Neural progenitor cell (in vitro differentiated cells): ENCODE measurements around the gene KLHL13. TPM values are rescaled to one million over a fixed set of nuclear protein-coding genes. Genes with fewer than 3 reads are reported as not detected.

Experiments used
- DNase-seq: peaks from one replicate; pipeline ENCODE4 v3.0.0-alpha.2; 2016; ENCODE audit warnings: low spot score
- H2AFZ ChIP-seq: fragments of 200-600 bp; sonication (generic); replicated peaks from 2 replicates; pipeline ENCODE4 v1.6.1; 2016; ENCODE audit warnings: antibody characterized with exemption
- H3F3A ChIP-seq: fragments of 200-600 bp; sonication (generic); 2 replicates; pipeline ENCODE4 v1.6.1; 2016; ENCODE audit warnings: antibody characterized with exemption, low read depth
- H3K27ac ChIP-seq: fragments of 200-600 bp; sonication (generic); 2 replicates; pipeline ENCODE4 v1.5.1; 2016; ENCODE audit warnings: mild to moderate bottlenecking
- H3K27me3 ChIP-seq: fragments of 200-600 bp; sonication (generic); 2 replicates; pipeline ENCODE4 v1.6.1; 2016; ENCODE audit warnings: mild to moderate bottlenecking, moderate library complexity
- H3K36me3 ChIP-seq: fragments of 200-600 bp; sonication (generic); 2 replicates; pipeline ENCODE4 v1.5.1; 2016
- H3K4me1 ChIP-seq: fragments of 200-600 bp; sonication (generic); 2 replicates; pipeline ENCODE4 v1.6.1; 2016; ENCODE audit warnings: mixed run types
- H3K4me2 ChIP-seq: fragments of 200-600 bp; sonication (generic); 2 replicates; pipeline ENCODE4 v1.6.1; 2016
- H3K4me3 ChIP-seq: fragments of 200-600 bp; sonication (generic); 2 replicates; pipeline ENCODE4 v1.5.1; 2016
- H3K79me2 ChIP-seq: fragments of 200-600 bp; sonication (generic); 2 replicates; pipeline ENCODE4 v1.6.1; 2016; ENCODE audit warnings: low read depth
- H3K9ac ChIP-seq: fragments of 200-600 bp; sonication (generic); 2 replicates; pipeline ENCODE4 v1.6.1; 2016
- H3K9me3 ChIP-seq: fragments of 200-600 bp; sonication (generic); 2 replicates; pipeline ENCODE4 v1.5.1; 2016; ENCODE audit warnings: low read depth
- H4K20me1 ChIP-seq: fragments of 200-600 bp; sonication (generic); 2 replicates; pipeline ENCODE4 v1.6.1; 2016; ENCODE audit warnings: low read depth
- H3K27ac Mint-ChIP-seq: 3 replicates; pipeline ENCODE4 v1.8.0; 2021; ENCODE audit warnings: mixed read lengths
- H3K27me3 Mint-ChIP-seq: 2 replicates; pipeline ENCODE4 v1.8.0; 2022; ENCODE audit warnings: low read depth, mild to moderate bottlenecking, inconsistent platforms, moderate library complexity, mixed read lengths; ENCODE audit not compliant: insufficient read depth
- H3K36me3 Mint-ChIP-seq: 3 replicates; pipeline ENCODE4 v1.8.0; 2021; ENCODE audit warnings: mixed read lengths
- H3K4me1 Mint-ChIP-seq: 3 replicates; pipeline ENCODE4 v1.8.0; 2021; ENCODE audit warnings: mixed read lengths
- H3K4me3 Mint-ChIP-seq: 3 replicates; pipeline ENCODE4 v1.8.0; 2021; ENCODE audit warnings: mild to moderate bottlenecking, moderate library complexity, mixed read lengths
- H3K9me3 Mint-ChIP-seq: 3 replicates; pipeline ENCODE4 v1.8.0; 2020; ENCODE audit warnings: mixed read lengths
- EZH2 ChIP-seq: fragments of 200-600 bp; sonication (generic); IDR thresholded peaks from 2 replicates; pipeline ENCODE4 v1.6.1; 2017; ENCODE audit warnings: antibody characterized with exemption, mild to moderate bottlenecking, moderate library complexity
- EZH2phosphoT487 ChIP-seq: fragments of 200-600 bp; sonication (generic); IDR thresholded peaks from 2 replicates; pipeline ENCODE4 v1.6.1; 2017; ENCODE audit warnings: antibody characterized with exemption
- total RNA-seq: library from RNA; depleted of rRNA; stranded (reverse); fragments of >200 nt; gene quantifications from 2 replicates; pipeline ENCODE4 v1.2.3, GENCODE V29; 2015; ENCODE audit warnings: low replicate concordance
- TF ChIP-seq, protein P1 (sequence below): fragments of 200-600 bp; sonication (generic); IDR thresholded peaks from 2 replicates; pipeline ENCODE4 v1.5.1; 2017; ENCODE audit warnings: antibody characterized with exemption, mild to moderate bottlenecking

Gene KLHL13
- total RNA-seq, 1 donor from 2014 or later = 22.6 TPM

DNA sequence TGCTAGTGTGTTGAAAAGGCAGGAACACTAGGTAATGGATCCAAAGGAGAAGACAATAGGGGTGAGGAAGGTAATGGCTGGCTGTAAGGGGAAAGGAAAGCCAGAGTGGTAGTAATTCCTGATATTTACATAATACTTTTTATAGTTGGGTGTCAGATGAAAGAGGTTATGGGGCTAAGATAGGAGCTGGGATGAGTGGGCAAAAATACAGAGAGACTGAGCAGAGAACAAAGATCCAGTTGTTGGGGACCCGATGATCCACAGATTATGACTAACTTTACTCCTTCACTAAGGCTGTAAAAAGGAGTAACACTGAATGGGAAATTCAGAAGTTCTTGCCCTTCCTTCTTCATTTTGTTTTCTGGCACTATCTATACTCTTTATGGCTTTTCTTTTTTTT is 138.2 kb downstream of the KLHL13 start:
- DNase-seq = no peak
- Histone ChIP-seq H3K4me1 (peaks cover 1% of the 10 kb centered on the region), H3K4me2 (no peak overlapping the region), H3K9ac (no peak overlapping the region), H3K36me3 (no peaks in the 10 kb centered on the region), H3F3A (no peaks in the 10 kb centered on the region), H4K20me1 (no peaks in the 10 kb centered on the region), H3K4me3 (no peak overlapping the region), H3K79me2 (no peaks in the 10 kb centered on the region), H3K27ac (no peak overlapping the region), H3K9me3 (peaks cover 5% of the 10 kb centered on the region), H2AFZ (no peak overlapping the region), H3K27me3 (no peaks in the 10 kb centered on the region)
- TF ChIP-seq EZH2 (no peak), EZH2phosphoT487 (no peak)
- TF ChIP-seq, protein P1, sequence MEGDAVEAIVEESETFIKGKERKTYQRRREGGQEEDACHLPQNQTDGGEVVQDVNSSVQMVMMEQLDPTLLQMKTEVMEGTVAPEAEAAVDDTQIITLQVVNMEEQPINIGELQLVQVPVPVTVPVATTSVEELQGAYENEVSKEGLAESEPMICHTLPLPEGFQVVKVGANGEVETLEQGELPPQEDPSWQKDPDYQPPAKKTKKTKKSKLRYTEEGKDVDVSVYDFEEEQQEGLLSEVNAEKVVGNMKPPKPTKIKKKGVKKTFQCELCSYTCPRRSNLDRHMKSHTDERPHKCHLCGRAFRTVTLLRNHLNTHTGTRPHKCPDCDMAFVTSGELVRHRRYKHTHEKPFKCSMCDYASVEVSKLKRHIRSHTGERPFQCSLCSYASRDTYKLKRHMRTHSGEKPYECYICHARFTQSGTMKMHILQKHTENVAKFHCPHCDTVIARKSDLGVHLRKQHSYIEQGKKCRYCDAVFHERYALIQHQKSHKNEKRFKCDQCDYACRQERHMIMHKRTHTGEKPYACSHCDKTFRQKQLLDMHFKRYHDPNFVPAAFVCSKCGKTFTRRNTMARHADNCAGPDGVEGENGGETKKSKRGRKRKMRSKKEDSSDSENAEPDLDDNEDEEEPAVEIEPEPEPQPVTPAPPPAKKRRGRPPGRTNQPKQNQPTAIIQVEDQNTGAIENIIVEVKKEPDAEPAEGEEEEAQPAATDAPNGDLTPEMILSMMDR = no peak
- peaks cover 2% of the 10 kb centered on the region for H3K27me3 Mint-ChIP-seq
- H3K27ac Mint-ChIP-seq = no peak overlapping the region
- H3K9me3 Mint-ChIP-seq = no peaks in the 10 kb centered on the region
- no peak overlapping the region for H3K4me3 Mint-ChIP-seq
- peaks cover 10% of the 10 kb centered on the region for H3K4me1 Mint-ChIP-seq
- no peaks in the 10 kb centered on the region for H3K36me3 Mint-ChIP-seq

DNA sequence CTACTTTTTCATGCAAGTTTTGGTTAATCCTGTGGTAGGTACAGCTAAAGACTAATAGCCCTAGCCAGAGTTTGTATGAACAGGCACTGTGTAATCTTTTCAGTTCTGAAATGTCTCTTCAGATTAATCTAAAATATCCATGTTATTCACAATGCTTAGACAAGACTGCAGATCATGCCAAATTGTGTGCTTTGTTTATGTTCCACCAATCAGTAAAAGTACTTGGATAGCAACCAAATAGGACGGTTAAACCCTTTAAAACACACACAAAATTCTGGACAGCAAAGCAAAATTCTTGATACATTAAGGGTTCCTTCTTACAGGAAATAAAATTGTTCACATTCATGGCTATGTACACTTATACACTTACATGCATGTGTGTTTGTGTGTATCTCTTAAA is 139.1 kb downstream of the KLHL13 start:
- TF ChIP-seq EZH2phosphoT487 = no peak
- TF ChIP-seq EZH2 = no peak
- TF ChIP-seq, protein P1 = no peak
- no peak for DNase-seq
- Histone ChIP-seq H3K4me2 (no peak overlapping the region), H3K4me3 (no peak overlapping the region), H3K4me1 (peaks cover 10% of the 10 kb centered on the region), H4K20me1 (no peaks in the 10 kb centered on the region), H3K79me2 (no peaks in the 10 kb centered on the region), H3K27me3 (no peaks in the 10 kb centered on the region), H3K9me3 (peaks cover 5% of the 10 kb centered on the region), H3K36me3 (no peaks in the 10 kb centered on the region), H3F3A (no peaks in the 10 kb centered on the region), H3K9ac (no peak overlapping the region), H2AFZ (no peak overlapping the region), H3K27ac (no peak overlapping the region)
- no peaks in the 10 kb centered on the region for H3K9me3 Mint-ChIP-seq
- peaks cover 19% of the 10 kb centered on the region for H3K4me1 Mint-ChIP-seq
- no peak overlapping the region for H3K27ac Mint-ChIP-seq
- no peaks in the 10 kb centered on the region for H3K36me3 Mint-ChIP-seq
- H3K4me3 Mint-ChIP-seq = no peak overlapping the region
- H3K27me3 Mint-ChIP-seq = peaks cover 2% of the 10 kb centered on the region

DNA sequence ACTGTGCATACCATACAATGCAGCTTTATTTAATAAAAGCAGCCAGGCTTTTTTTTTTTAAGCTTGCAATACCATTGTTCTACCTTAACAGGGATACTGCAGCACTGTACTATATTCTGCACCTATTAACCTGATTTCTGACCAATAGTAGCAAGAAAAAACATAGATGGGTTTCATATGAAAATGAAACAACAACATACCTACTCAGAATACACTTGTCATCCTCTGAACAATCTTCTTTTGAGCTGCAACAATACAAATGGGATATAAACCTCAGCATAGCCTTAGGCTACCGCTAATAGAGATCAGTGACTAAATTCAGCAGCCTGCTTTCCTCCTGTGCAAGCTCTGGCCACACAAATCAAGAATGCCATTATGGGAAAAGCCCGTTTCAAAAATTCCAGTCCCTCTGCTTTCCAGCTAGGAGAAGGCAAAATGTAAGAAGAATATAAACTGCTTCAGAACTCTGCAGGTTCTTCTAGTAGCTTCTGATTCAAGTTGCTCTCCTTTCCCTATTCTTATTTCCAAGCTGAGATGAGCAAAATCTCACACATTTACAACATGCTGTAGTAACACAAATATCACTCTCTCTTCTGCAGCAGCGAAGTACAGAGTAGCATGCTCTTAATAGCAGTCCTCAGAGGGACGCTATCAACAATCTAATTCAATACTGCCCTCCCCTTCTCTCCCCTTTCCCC is 143.4 kb downstream of the KLHL13 start:
- no peak overlapping the region for H3K27ac Mint-ChIP-seq
- H3K27me3 ChIP-seq = no peaks in the 10 kb centered on the region
- H3K9ac ChIP-seq = no peak overlapping the region
- H3K4me3 ChIP-seq = no peak overlapping the region
- no peak overlapping the region for H2AFZ ChIP-seq
- H3K36me3 ChIP-seq = no peaks in the 10 kb centered on the region
- H3K4me2 ChIP-seq = peak overlapping the region; percentile 57
- no peaks in the 10 kb centered on the region for H3K27me3 Mint-ChIP-seq
- TF ChIP-seq, protein P1 = no peak
- TF ChIP-seq EZH2phosphoT487 (no peak), EZH2 (no peak)
- peaks cover 11% of the 10 kb centered on the region for H3K4me1 ChIP-seq
- no peaks in the 10 kb centered on the region for H3K36me3 Mint-ChIP-seq
- H3K9me3 ChIP-seq = peaks cover 4% of the 10 kb centered on the region
- peaks cover 23% of the 10 kb centered on the region for H3K4me1 Mint-ChIP-seq
- H4K20me1 ChIP-seq = no peaks in the 10 kb centered on the region
- peak overlapping the region; percentile 7 for H3K4me3 Mint-ChIP-seq
- H3K9me3 Mint-ChIP-seq = no peaks in the 10 kb centered on the region
- H3K27ac ChIP-seq = no peak overlapping the region
- H3K79me2 ChIP-seq = no peaks in the 10 kb centered on the region
- DNase-seq = no peak
- no peaks in the 10 kb centered on the region for H3F3A ChIP-seq
